ENCODE results near the gene SLC32A1. TPM values are rescaled to one million over a fixed set of nuclear protein-coding genes. Genes with fewer than 3 reads are reported as not detected.

Gene SLC32A1
- total RNA-seq, 1 donor from 2014 or later: not detected

DNA sequence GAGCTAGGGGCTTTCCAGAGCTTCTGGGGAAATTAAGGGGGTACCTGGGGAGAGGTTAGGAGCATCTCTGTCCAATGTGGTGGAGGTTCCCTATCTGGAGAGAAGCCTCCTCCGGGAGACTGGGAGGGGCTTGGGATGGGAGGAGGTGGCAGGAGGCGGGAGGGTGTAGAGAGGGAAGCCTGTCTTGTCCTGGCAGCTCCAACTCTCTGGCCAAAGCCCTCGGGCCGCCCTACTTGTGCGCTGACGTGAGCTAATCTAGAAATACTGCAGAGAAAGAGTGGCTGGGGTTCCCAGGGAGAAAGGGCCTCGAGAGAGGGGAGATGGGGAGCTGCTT lies 1.6 kb upstream of the SLC32A1 start:
- Histone ChIP-seq H3K27me3 (ENCODE audit: low read depth) (peaks cover 100% of the 10 kb centered on the region), H3K27ac (replicated peaks) (no peak overlapping the region), H3K4me1 (peaks cover 39% of the 10 kb centered on the region), H3K4me3 (no peak overlapping the region), H3K9me3 (replicated peaks) (no peaks in the 10 kb centered on the region), H3K36me3 (no peaks in the 10 kb centered on the region)
- intact Hi-C loops (cut with micrococcal nuclease): no loop called here
- TF ChIP-seq, protein P1, sequence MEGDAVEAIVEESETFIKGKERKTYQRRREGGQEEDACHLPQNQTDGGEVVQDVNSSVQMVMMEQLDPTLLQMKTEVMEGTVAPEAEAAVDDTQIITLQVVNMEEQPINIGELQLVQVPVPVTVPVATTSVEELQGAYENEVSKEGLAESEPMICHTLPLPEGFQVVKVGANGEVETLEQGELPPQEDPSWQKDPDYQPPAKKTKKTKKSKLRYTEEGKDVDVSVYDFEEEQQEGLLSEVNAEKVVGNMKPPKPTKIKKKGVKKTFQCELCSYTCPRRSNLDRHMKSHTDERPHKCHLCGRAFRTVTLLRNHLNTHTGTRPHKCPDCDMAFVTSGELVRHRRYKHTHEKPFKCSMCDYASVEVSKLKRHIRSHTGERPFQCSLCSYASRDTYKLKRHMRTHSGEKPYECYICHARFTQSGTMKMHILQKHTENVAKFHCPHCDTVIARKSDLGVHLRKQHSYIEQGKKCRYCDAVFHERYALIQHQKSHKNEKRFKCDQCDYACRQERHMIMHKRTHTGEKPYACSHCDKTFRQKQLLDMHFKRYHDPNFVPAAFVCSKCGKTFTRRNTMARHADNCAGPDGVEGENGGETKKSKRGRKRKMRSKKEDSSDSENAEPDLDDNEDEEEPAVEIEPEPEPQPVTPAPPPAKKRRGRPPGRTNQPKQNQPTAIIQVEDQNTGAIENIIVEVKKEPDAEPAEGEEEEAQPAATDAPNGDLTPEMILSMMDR (IDR thresholded peaks at IDR 0.05; ENCODE audit: borderline replicate concordance): no peak
- DNase-seq: no peak

DNA sequence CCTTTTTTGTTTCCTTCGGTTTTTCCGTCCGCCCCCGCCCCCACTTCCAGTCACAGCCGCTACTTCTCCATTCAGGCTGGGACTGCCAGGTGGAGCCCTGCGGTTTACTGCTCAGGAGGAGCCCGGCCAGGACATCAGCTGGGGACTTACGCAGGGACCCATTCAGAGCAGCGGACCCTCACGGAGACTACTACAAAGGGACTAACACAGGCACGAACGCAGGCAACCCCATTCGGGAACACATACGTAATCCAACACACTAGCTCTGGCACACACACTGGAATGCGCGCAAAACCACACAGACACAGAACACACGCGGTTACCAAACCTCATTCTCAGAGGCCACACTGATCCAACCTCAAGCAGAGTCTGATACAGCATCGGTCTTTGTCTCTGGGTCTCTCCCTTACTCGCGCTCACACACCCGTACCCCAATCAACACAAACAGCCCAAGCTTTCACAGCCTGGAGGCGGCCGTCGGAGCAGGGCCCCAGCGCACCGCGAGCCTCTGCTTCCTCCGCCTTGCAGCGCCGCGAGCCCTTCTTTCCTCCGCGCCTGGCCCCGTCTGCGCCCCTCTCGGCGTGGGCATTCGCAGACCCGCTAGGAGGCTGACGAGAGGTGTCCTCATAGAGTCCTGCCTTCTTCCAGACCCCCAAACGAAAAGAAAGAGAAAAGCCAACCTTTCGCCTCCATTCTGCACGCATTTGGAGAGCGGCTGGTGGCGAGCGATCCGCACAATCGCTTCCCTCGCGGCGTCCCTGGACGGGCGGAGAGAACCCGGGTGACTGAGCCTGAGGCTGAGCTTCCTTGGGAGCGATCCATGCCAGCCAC lies 1.1 kb upstream of the SLC32A1 start:
- intact Hi-C loops (cut with micrococcal nuclease): no loop called here
- Histone ChIP-seq H3K27ac (replicated peaks) (no peak overlapping the region), H3K4me1 (peaks cover 39% of the 10 kb centered on the region), H3K27me3 (ENCODE audit: low read depth) (peaks cover 100% of the 10 kb centered on the region), H3K36me3 (no peaks in the 10 kb centered on the region), H3K4me3 (no peak overlapping the region), H3K9me3 (replicated peaks) (no peaks in the 10 kb centered on the region)
- TF ChIP-seq, protein P1 (IDR thresholded peaks at IDR 0.05; ENCODE audit: borderline replicate concordance): no peak
- DNase-seq: no peak

DNA sequence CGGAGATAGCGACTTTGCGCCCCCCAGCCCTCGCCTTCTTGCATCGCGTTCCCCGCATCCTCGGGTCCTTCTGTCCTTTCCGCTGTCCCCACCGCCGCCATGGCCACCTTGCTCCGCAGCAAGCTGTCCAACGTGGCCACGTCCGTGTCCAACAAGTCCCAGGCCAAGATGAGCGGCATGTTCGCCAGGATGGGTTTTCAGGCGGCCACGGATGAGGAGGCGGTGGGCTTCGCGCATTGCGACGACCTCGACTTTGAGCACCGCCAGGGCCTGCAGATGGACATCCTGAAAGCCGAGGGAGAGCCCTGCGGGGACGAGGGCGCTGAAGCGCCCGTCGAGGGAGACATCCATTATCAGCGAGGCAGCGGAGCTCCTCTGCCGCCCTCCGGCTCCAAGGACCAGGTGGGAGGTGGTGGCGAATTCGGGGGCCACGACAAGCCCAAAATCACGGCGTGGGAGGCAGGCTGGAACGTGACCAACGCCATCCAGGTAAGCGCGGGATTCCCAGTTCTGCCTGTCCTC lies 401 bp downstream of the SLC32A1 start:
- H3K9me3 ChIP-seq (replicated peaks): no peaks in the 10 kb centered on the region
- no peak for DNase-seq
- no peaks in the 10 kb centered on the region for H3K36me3 ChIP-seq
- no peak overlapping the region for H3K27ac ChIP-seq (replicated peaks)
- intact Hi-C loops (cut with micrococcal nuclease): no loop called here
- TF ChIP-seq, protein P1 (IDR thresholded peaks at IDR 0.05; ENCODE audit: borderline replicate concordance): no peak
- peaks cover 48% of the 10 kb centered on the region for H3K4me1 ChIP-seq
- peaks cover 100% of the 10 kb centered on the region for H3K27me3 ChIP-seq (ENCODE audit: low read depth)
- peak overlapping the region; percentile 25 for H3K4me3 ChIP-seq

DNA sequence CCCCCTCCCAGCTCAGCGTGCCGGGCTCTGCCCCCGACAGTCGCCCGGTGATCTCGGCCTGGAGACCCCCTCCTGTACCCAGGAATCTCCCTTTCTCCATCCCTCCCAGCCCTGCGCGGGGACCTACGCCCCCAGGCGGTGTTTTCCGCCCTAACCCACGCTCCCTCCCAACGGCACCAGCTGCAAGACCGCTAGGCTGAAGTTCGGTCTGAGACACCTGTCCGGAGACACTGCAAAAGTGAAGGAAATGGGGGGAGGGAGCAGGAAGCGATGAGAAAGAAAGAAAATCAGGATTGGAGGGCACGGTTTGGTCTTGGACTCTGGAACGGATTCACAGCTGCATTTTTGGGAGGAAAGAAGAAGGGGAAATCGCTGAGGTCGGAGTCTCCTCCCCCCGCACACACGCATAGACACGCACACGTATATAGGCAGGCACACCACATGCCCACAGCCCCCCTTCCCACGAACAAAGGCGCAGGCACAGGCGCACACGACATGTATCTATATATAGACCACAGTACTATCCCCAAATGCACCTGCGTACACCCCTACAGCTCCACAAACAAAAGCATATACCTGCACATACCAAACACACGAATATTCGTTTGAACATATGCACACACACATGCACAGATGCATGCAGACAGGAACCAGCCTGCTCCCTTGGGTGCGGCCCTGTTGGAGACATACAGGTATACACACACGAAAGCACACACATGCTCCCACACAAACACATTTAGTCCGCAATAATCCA lies 1.0 kb downstream of the SLC32A1 start:
- Histone ChIP-seq H3K27me3 (ENCODE audit: low read depth) (peaks cover 100% of the 10 kb centered on the region), H3K36me3 (no peaks in the 10 kb centered on the region), H3K4me1 (peaks cover 48% of the 10 kb centered on the region), H3K9me3 (replicated peaks) (no peaks in the 10 kb centered on the region), H3K4me3 (no peak overlapping the region), H3K27ac (replicated peaks) (no peak overlapping the region)
- no peak for DNase-seq
- TF ChIP-seq, protein P1 (IDR thresholded peaks at IDR 0.05; ENCODE audit: borderline replicate concordance): no peak
- intact Hi-C loops (cut with micrococcal nuclease): no loop called here

DNA sequence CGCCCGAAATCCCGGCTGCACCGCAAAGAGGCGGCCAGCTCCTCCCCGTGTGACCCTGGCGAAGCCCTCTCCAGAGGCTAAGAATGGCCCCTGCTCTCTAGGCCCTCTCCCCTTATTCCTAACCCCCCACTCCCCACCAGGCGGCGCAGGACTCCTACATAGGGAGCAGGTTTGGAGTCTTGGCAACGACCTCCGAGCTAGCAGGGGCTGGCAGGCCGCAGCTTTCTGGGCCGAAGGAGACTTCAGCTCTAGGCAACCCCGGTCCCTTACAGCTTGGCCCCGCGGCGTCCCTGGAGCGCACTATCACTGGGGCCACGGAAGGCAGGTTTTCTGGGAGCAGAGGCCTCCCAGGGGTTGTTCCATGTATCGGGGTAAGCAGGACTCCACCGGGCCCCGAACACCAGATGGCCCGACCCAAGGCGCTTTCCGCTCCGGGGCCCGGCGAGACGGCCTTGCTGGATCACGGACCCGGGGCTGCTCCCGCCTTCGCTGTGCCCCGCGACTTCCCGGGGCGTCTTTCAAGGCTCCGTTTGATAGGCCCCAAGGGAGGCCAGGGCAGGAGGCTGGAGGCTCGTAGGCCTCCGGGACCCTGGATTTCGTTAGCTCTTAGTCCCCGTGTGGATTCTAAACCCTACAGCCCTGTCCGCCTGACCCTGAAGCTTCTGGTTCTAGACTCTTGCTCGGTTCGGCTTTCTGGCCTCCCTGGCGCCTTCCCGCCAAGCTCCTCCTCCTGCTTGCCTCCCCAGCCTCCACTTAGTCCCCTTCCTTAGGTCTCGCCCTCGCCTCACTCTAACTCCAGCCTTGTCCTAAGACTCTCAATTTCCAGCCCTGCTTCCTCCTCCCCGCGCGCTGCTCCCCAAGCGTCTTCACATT lies 1.9 kb downstream of the SLC32A1 start:
- H3K4me3 ChIP-seq: no peak overlapping the region
- peaks cover 56% of the 10 kb centered on the region for H3K4me1 ChIP-seq
- TF ChIP-seq, protein P1 (IDR thresholded peaks at IDR 0.05; ENCODE audit: borderline replicate concordance): peak; percentile 43
- DNase-seq: no peak
- no peak overlapping the region for H3K27ac ChIP-seq (replicated peaks)
- H3K27me3 ChIP-seq (ENCODE audit: low read depth): peaks cover 100% of the 10 kb centered on the region
- no peaks in the 10 kb centered on the region for H3K36me3 ChIP-seq
- no peaks in the 10 kb centered on the region for H3K9me3 ChIP-seq (replicated peaks)
- intact Hi-C loops (cut with micrococcal nuclease): no loop called here

Measured in left ventricle myocardium inferior (tissue), 1 donor.